Kidney epithelial cell (primary cell): ENCODE data around the gene DPEP1. TPM values are rescaled to one million over a fixed set of nuclear protein-coding genes. Genes with fewer than 3 reads are reported as not detected.
"Not testable (repeated sequence)": the region's sequence is repeated elsewhere in the genome, so short reads cannot be mapped to it uniquely, and the experiment has no call there.

ENCODE experiments used
- DNase-seq: peaks from one replicate; pipeline ENCODE4 v3.0.0-alpha.2; 2010; ENCODE audit warnings: low read depth
- H3K27me3 ChIP-seq: 2 replicates; pipeline ENCODE4 v1.6.0; 2011; ENCODE audit warnings: low read length; ENCODE audit not compliant: control insufficient read depth, insufficient read depth
- H3K36me3 ChIP-seq: 2 replicates; pipeline ENCODE4 v1.5.1; 2011; ENCODE audit warnings: low read length; ENCODE audit not compliant: control insufficient read depth, insufficient read depth
- H3K4me3 ChIP-seq: 2 replicates; pipeline ENCODE4 v1.5.1; 2011; ENCODE audit warnings: low read depth, mild to moderate bottlenecking, control low read depth, low read length
- CTCF ChIP-seq: IDR thresholded peaks from 2 replicates; pipeline ENCODE4 v1.5.1; 2011; ENCODE audit warnings: mild to moderate bottlenecking, moderate library complexity, low read length, control low read depth, inconsistent platforms; ENCODE audit not compliant: insufficient read depth, poor library complexity, severe bottlenecking
- total RNA-seq: library from RNA; depleted of rRNA; stranded (reverse); fragments of >200 nt; gene quantifications from 2 replicates; pipeline ENCODE4 v1.2.3, GENCODE V29; 2015

The DPEP1 gene
- total RNA-seq, 1 donor from 2014 or later = 1.2 TPM

- Histone ChIP-seq H3K27me3 (no peaks in the 10 kb centered on the region), H3K36me3 (no peaks in the 10 kb centered on the region), H3K4me3 (no peak overlapping the region)
- DNase-seq = no peak
- no peak for TF ChIP-seq CTCF
Observed at GRCh38 chr16:89583895-89584644, 29.4 kb upstream of the DPEP1 start.

- no peak for TF ChIP-seq CTCF
- Histone ChIP-seq H3K27me3 (no peaks in the 10 kb centered on the region), H3K36me3 (no peaks in the 10 kb centered on the region), H3K4me3 (no peak overlapping the region)
- DNase-seq = no peak
Observed at GRCh38 chr16:89584768-89585549, 28.5 kb upstream of the DPEP1 start.

GRCh38 chr16:89586218-89586617 is 27.2 kb upstream of the DPEP1 start:
- TF ChIP-seq CTCF = no peak
- H3K27me3 ChIP-seq = no peaks in the 10 kb centered on the region
- no peak overlapping the region for H3K4me3 ChIP-seq
- DNase-seq = no peak
- no peaks in the 10 kb centered on the region for H3K36me3 ChIP-seq

- Histone ChIP-seq H3K27me3 (no peaks in the 10 kb centered on the region), H3K4me3 (no peak overlapping the region), H3K36me3 (no peaks in the 10 kb centered on the region)
- TF ChIP-seq CTCF = no peak
- DNase-seq = no peak
Observed at GRCh38 chr16:89586853-89587252, 26.6 kb upstream of the DPEP1 start.

- not testable (repeated sequence) for H3K27me3 ChIP-seq, H3K4me3 ChIP-seq, H3K36me3 ChIP-seq, DNase-seq
Observed at GRCh38 chr16:89587676-89588075, 25.8 kb upstream of the DPEP1 start.

- Histone ChIP-seq H3K4me3 (no peak overlapping the region), H3K36me3 (no peaks in the 10 kb centered on the region), H3K27me3 (no peaks in the 10 kb centered on the region)
- TF ChIP-seq CTCF = no peak
- no peak for DNase-seq
Observed at GRCh38 chr16:89588413-89589109, 24.9 kb upstream of the DPEP1 start.
